Measurements from ENCODE around the gene PBX1. TPM values are rescaled to one million over a fixed set of nuclear protein-coding genes. Genes with fewer than 3 reads are reported as not detected.

PBX1 gene
- polyA plus RNA-seq, 3 donors, result 0.07 TPM; not detected in 2

GRCh38 chr1:164774413-164774812 lies 215.4 kb downstream of the PBX1 start:
- no peaks in the 10 kb centered on the region for H3K79me2 ChIP-seq (ENCODE audit: insufficient read depth, low read length)
- H3K4me2 ChIP-seq (replicated peaks; ENCODE audit: extremely low read depth, low read length, poor library complexity, severe bottlenecking), result no peak overlapping the region
- Mint-ChIP-seq H3K36me3 (no peaks in the 10 kb centered on the region), H3K27me3 (ENCODE audit: low read depth in 3 of 3) (peaks cover 4 to 14% (median 9%) of the 10 kb centered on the region in 3 donors), H3K27ac (peak overlapping the region in 1 of 7 donors; percentile 2), H3K4me3 (no peak overlapping the region), H3K4me1 (no peaks in the 10 kb centered on the region), H3K9me3 (no peaks in the 10 kb centered on the region)
- no peak overlapping the region for H3K27ac ChIP-seq (ENCODE audit: low read depth in 1 of 2, low read length in 2 of 2)
- H3K4me3 ChIP-seq (replicated peaks in 1 of 3; ENCODE audit: low read depth in 2 of 3, low read length in 3 of 3), result no peak overlapping the region
- no peak overlapping the region for H3K9ac ChIP-seq (ENCODE audit: insufficient read depth, low read length, poor library complexity, severe bottlenecking)
- H4K20me1 ChIP-seq (ENCODE audit: insufficient read depth, low read length), result no peaks in the 10 kb centered on the region
- H3K36me3 ChIP-seq (replicated peaks in 1 of 2; ENCODE audit: control insufficient read depth in 1 of 2, insufficient read depth in 2 of 2, low read length in 2 of 2), result no peaks in the 10 kb centered on the region
- 58% methylated on average over 3 of the region's 4 CpGs for WGBS (ENCODE audit: insufficient coverage)
- intact Hi-C loops (cut with micrococcal nuclease), result no loop called here
- no peaks in the 10 kb centered on the region for H3K4me1 ChIP-seq (ENCODE audit: control insufficient read depth in 1 of 2, insufficient read depth in 2 of 2, low read length in 2 of 2)
- H3K27me3 ChIP-seq (ENCODE audit: control insufficient read depth in 2 of 2, insufficient read depth in 2 of 2, low read length in 2 of 2), result no peaks in the 10 kb centered on the region
- DNase-seq, result no peak
- no peak overlapping the region for H2AFZ ChIP-seq (ENCODE audit: insufficient read depth, low read depth, low read length, poor library complexity, severe bottlenecking)
- no peaks in the 10 kb centered on the region for H3K9me3 ChIP-seq (replicated peaks in 1 of 2; ENCODE audit: control insufficient read depth in 1 of 2, insufficient read depth in 1 of 2, low read length in 2 of 2)
- no peak for TF ChIP-seq CTCF (IDR thresholded peaks at IDR 0.05)

GRCh38 chr1:164774819-164775654 lies 216.1 kb downstream of the PBX1 start:
- Mint-ChIP-seq H3K4me3 (no peak overlapping the region), H3K27me3 (ENCODE audit: low read depth in 3 of 3) (peaks cover 4 to 14% (median 11%) of the 10 kb centered on the region in 3 donors), H3K36me3 (no peaks in the 10 kb centered on the region), H3K27ac (no peak overlapping the region), H3K9me3 (no peaks in the 10 kb centered on the region), H3K4me1 (no peaks in the 10 kb centered on the region)
- H3K4me3 ChIP-seq (replicated peaks in 1 of 3; ENCODE audit: low read depth in 2 of 3, low read length in 3 of 3), result no peak overlapping the region
- 56% methylated on average over 12 of the region's 16 CpGs for WGBS (ENCODE audit: insufficient coverage)
- no peak for TF ChIP-seq CTCF (IDR thresholded peaks at IDR 0.05)
- no peak overlapping the region for H3K27ac ChIP-seq (ENCODE audit: low read depth in 1 of 2, low read length in 2 of 2)
- no peaks in the 10 kb centered on the region for H3K36me3 ChIP-seq (replicated peaks in 1 of 2; ENCODE audit: control insufficient read depth in 1 of 2, insufficient read depth in 2 of 2, low read length in 2 of 2)
- no peak overlapping the region for H2AFZ ChIP-seq (ENCODE audit: insufficient read depth, low read depth, low read length, poor library complexity, severe bottlenecking)
- H3K4me1 ChIP-seq (ENCODE audit: control insufficient read depth in 1 of 2, insufficient read depth in 2 of 2, low read length in 2 of 2), result no peaks in the 10 kb centered on the region
- intact Hi-C loops (cut with micrococcal nuclease), result no loop called here
- no peak overlapping the region for H3K9ac ChIP-seq (ENCODE audit: insufficient read depth, low read length, poor library complexity, severe bottlenecking)
- H4K20me1 ChIP-seq (ENCODE audit: insufficient read depth, low read length), result no peaks in the 10 kb centered on the region
- H3K9me3 ChIP-seq (replicated peaks in 1 of 2; ENCODE audit: control insufficient read depth in 1 of 2, insufficient read depth in 1 of 2, low read length in 2 of 2), result no peaks in the 10 kb centered on the region
- H3K27me3 ChIP-seq (ENCODE audit: control insufficient read depth in 2 of 2, insufficient read depth in 2 of 2, low read length in 2 of 2), result no peaks in the 10 kb centered on the region
- no peaks in the 10 kb centered on the region for H3K79me2 ChIP-seq (ENCODE audit: insufficient read depth, low read length)
- no peak for DNase-seq
- H3K4me2 ChIP-seq (replicated peaks; ENCODE audit: extremely low read depth, low read length, poor library complexity, severe bottlenecking), result no peak overlapping the region

All from CD14-positive monocyte (primary cell).